CD14-positive monocyte (primary cell): ENCODE measurements around the gene CNPPD1. TPM values are rescaled to one million over a fixed set of nuclear protein-coding genes. Genes with fewer than 3 reads are reported as not detected.

Experiments
- DNase-seq, 3 donors: peaks; one replicate each; pipeline ENCODE4 v3.0.0-alpha.2; 2011 to 2022
- H2AFZ ChIP-seq: 2 replicates; pipeline ENCODE4 v1.6.0; 2012; ENCODE audit warnings: mild to moderate bottlenecking, low read depth, low read length, inconsistent platforms; ENCODE audit not compliant: insufficient read depth, poor library complexity, severe bottlenecking
- H3K27ac ChIP-seq, 2 donors: 1 replicate in 1 of 2; 2 replicates in 1 of 2; pipeline ENCODE4 v1.5.1; 2012 to 2013; ENCODE audit warnings: low read length in 2 of 2, control low read depth in 1 of 2, inconsistent platforms in 1 of 2, low read depth in 1 of 2, mild to moderate bottlenecking in 1 of 2
- H3K27me3 ChIP-seq, 2 donors: one replicate each; pipeline versions ENCODE4 v1.6.0 to v1.6.1; 2011 to 2013; ENCODE audit warnings: low read length in 2 of 2; ENCODE audit not compliant: control insufficient read depth in 2 of 2, insufficient read depth in 2 of 2
- H3K36me3 ChIP-seq, 2 donors: replicated peaks in 1 of 2; 1 replicate in 1 of 2; 2 replicates in 1 of 2; pipeline versions ENCODE4 v1.5.1 to v1.6.1; 2012 to 2013; ENCODE audit warnings: low read length in 2 of 2, control low read depth in 1 of 2, inconsistent platforms in 1 of 2, mild to moderate bottlenecking in 1 of 2; ENCODE audit not compliant: insufficient read depth in 2 of 2, control insufficient read depth in 1 of 2
- H3K4me1 ChIP-seq, 2 donors: 1 replicate in 1 of 2; 2 replicates in 1 of 2; pipeline versions ENCODE4 v1.5.1 to v1.6.1; 2012 to 2013; ENCODE audit warnings: low read length in 2 of 2, control low read depth in 1 of 2, inconsistent platforms in 1 of 2, mild to moderate bottlenecking in 1 of 2, moderate library complexity in 1 of 2; ENCODE audit not compliant: insufficient read depth in 2 of 2, control insufficient read depth in 1 of 2
- H3K4me2 ChIP-seq: replicated peaks from 2 replicates; pipeline ENCODE3; 2012; ENCODE audit warnings: low read length, moderate library complexity, mild to moderate bottlenecking; ENCODE audit not compliant: poor library complexity, severe bottlenecking; ENCODE audit errors: extremely low read depth
- H3K4me3 ChIP-seq, 3 experiments: fragments of 200-600 bp in 1 of 3; sonication (generic) in 1 of 3; replicated peaks in 1 of 3; 1 replicate in 2 of 3; 2 replicates in 1 of 3; pipeline ENCODE4 v1.5.1; 2011 to 2013; ENCODE audit warnings: low read length in 3 of 3, mild to moderate bottlenecking in 3 of 3, control low read depth in 2 of 3, low read depth in 2 of 3, inconsistent platforms in 1 of 3, moderate library complexity in 1 of 3
- H3K79me2 ChIP-seq: 2 replicates; pipeline ENCODE4 v1.6.0; 2012; ENCODE audit warnings: mild to moderate bottlenecking, control low read depth, inconsistent platforms, low read length, moderate library complexity; ENCODE audit not compliant: insufficient read depth
- H3K9ac ChIP-seq: 2 replicates; pipeline ENCODE4 v1.6.0; 2017; ENCODE audit warnings: low read length, mild to moderate bottlenecking; ENCODE audit not compliant: insufficient read depth, poor library complexity, severe bottlenecking
- H3K9me3 ChIP-seq, 2 donors: replicated peaks in 1 of 2; 1 replicate in 1 of 2; 2 replicates in 1 of 2; pipeline versions ENCODE4 v1.5.1 to v1.6.1; 2012 to 2013; ENCODE audit warnings: low read length in 2 of 2, control low read depth in 1 of 2; ENCODE audit not compliant: control insufficient read depth in 1 of 2, insufficient read depth in 1 of 2
- H4K20me1 ChIP-seq: 2 replicates; pipeline ENCODE4 v1.6.0; 2012; ENCODE audit warnings: mild to moderate bottlenecking, low read length, control low read depth, moderate library complexity; ENCODE audit not compliant: insufficient read depth
- H3K27ac Mint-ChIP-seq, 7 donors: one replicate each; pipeline ENCODE4 v1.8.0; 2020; ENCODE audit warnings: mild to moderate bottlenecking in 7 of 7, mixed read lengths in 7 of 7, moderate library complexity in 6 of 7, inconsistent platforms in 2 of 7
- H3K27me3 Mint-ChIP-seq, 3 donors: one replicate each; pipeline ENCODE4 v1.8.0; 2021 to 2022; ENCODE audit warnings: low read depth in 3 of 3, mild to moderate bottlenecking in 3 of 3, mixed read lengths in 3 of 3, moderate library complexity in 3 of 3, inconsistent platforms in 1 of 3
- H3K36me3 Mint-ChIP-seq, 2 donors: one replicate each; pipeline ENCODE4 v1.8.0; 2020; ENCODE audit warnings: mixed read lengths in 2 of 2, inconsistent platforms in 1 of 2, mild to moderate bottlenecking in 1 of 2
- H3K4me1 Mint-ChIP-seq: one replicate; pipeline ENCODE4 v1.8.0; 2020; ENCODE audit warnings: mild to moderate bottlenecking, mixed read lengths
- H3K4me3 Mint-ChIP-seq, 2 donors: one replicate each; pipeline ENCODE4 v1.8.0; 2020; ENCODE audit warnings: mild to moderate bottlenecking in 2 of 2, mixed read lengths in 2 of 2, moderate library complexity in 1 of 2
- H3K9me3 Mint-ChIP-seq, 7 donors: one replicate each; pipeline ENCODE4 v1.8.0; 2020 to 2022; ENCODE audit warnings: mixed read lengths in 7 of 7, mild to moderate bottlenecking in 6 of 7, moderate library complexity in 6 of 7, inconsistent platforms in 2 of 7
- WGBS: methylation state at CpG from one replicate; pipeline ENCODE4 v1.1.5; 2013; ENCODE audit warnings: missing lambda C conversion rate; ENCODE audit not compliant: insufficient coverage; 5-methylcytosine and 5-hydroxymethylcytosine counted together
- intact Hi-C, 2 donors: fragments of 100-400 bp; cut with micrococcal nuclease; formaldehyde crosslinking; loops; one replicate each; pipeline versions ENCODE4 v1.15.0 to v1.15.1; 2023
- polyA plus RNA-seq, 3 donors: library from polyadenylated mRNA; depleted of rRNA in 1 of 3; unstranded in 2 of 3; stranded (reverse) in 1 of 3; fragments of 300-500 nt in 2 of 3; fragments of >200 nt in 1 of 3; fragmentation: Illumina TruSeq in 2 of 3; gene quantifications; 1 replicate in 2 of 3; 2 replicates in 1 of 3; pipeline ENCODE4 v1.2.3, GENCODE V29; 2012 to 2021
- TF ChIP-seq, protein P1 (sequence below): fragments of 200-600 bp; IDR thresholded peaks from one replicate; pipeline ENCODE4 v1.8.0; 2022; ENCODE audit warnings: antibody characterized with exemption, mild to moderate bottlenecking

Gene CNPPD1
- polyA plus RNA-seq, 3 donors = 68.8 to 109 (median 71.3) TPM

DNA sequence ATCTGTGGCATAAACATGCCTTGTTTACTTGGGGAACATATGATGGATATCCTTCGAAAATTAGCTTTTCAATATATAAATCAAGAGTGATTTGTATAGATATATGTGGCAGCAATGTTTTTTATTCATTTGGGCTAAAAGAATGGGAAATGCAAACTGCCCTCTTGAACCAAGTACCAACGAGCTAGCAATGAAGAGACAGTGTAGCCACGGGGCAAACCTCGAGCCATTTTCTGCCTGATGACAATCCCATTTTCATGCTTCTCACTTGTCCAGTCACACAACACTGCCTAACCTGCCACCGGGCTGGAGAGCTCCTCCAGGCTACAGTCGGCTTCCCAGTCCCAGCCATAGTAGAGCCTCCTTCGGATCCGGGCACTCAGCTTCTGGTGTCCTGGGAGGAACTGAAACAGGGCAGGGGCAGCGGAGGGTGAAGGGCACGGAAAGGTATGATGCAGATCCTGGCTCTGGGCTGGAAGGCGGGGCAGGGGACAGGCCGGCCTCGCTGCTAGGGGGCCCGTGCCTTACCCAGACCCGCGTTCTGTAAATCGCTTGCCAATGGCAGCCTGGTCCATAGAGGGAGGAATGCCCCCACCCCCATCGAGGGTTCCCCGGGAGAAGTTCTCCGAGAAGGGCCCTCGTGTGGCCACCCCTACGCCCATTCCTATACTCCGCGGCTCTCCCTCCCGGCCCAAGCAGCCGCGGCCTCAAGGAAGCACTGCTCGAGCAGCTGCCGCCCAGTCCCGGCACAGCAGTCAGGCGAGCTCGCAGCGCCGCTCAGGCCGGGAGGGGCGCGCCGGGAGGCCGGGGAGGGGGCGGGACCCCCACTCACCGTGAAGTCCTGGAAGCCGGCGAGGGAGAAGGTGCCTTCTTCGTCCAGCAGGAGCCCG, 552 bp downstream of the CNPPD1 start:
- intact Hi-C loops = loop anchor here (5.0 to 10.0 kb wide), 4 partner anchors 41 to 429 kb away; partner anchors contain the start of genes ABCB6 (in 1 of the 2), TUBA4A (in 1 of the 2) and TUBA4B (in 1 of the 2)
- Mint-ChIP-seq H3K4me1 (peaks cover 64% of the 10 kb centered on the region), H3K27me3 (peaks cover 0 to 2% (median 0%) of the 10 kb centered on the region in 3 donors), H3K36me3 (peaks cover 54 to 62% of the 10 kb centered on the region in 2 donors), H3K27ac (peak overlapping the region; percentile 77 to 100 (median 86)), H3K9me3 (no peaks in the 10 kb centered on the region), H3K4me3 (peak overlapping the region; percentile 86 to 95)
- H3K36me3 ChIP-seq = peaks cover 50 to 65% of the 10 kb centered on the region in 2 donors
- WGBS = under 1% methylated on average over 38 of the region's 45 CpGs
- H3K27me3 ChIP-seq = no peaks in the 10 kb centered on the region
- H3K4me1 ChIP-seq = peaks cover 33 to 61% of the 10 kb centered on the region in 2 donors
- H3K4me3 ChIP-seq = peak overlapping the region; percentile 58 to 95 (median 76)
- peak overlapping the region; percentile 99 for H3K27ac ChIP-seq
- peak; percentile 30 to 63 (median 44) for DNase-seq
- peaks cover 56% of the 10 kb centered on the region for H3K79me2 ChIP-seq
- TF ChIP-seq, protein P1, sequence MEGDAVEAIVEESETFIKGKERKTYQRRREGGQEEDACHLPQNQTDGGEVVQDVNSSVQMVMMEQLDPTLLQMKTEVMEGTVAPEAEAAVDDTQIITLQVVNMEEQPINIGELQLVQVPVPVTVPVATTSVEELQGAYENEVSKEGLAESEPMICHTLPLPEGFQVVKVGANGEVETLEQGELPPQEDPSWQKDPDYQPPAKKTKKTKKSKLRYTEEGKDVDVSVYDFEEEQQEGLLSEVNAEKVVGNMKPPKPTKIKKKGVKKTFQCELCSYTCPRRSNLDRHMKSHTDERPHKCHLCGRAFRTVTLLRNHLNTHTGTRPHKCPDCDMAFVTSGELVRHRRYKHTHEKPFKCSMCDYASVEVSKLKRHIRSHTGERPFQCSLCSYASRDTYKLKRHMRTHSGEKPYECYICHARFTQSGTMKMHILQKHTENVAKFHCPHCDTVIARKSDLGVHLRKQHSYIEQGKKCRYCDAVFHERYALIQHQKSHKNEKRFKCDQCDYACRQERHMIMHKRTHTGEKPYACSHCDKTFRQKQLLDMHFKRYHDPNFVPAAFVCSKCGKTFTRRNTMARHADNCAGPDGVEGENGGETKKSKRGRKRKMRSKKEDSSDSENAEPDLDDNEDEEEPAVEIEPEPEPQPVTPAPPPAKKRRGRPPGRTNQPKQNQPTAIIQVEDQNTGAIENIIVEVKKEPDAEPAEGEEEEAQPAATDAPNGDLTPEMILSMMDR = no peak
- H3K4me2 ChIP-seq = peak overlapping the region; percentile 98
- H2AFZ ChIP-seq = peak overlapping the region; percentile 85
- H3K9me3 ChIP-seq = no peaks in the 10 kb centered on the region
- H4K20me1 ChIP-seq = peaks cover 70% of the 10 kb centered on the region
- peak overlapping the region; percentile 96 for H3K9ac ChIP-seq

DNA sequence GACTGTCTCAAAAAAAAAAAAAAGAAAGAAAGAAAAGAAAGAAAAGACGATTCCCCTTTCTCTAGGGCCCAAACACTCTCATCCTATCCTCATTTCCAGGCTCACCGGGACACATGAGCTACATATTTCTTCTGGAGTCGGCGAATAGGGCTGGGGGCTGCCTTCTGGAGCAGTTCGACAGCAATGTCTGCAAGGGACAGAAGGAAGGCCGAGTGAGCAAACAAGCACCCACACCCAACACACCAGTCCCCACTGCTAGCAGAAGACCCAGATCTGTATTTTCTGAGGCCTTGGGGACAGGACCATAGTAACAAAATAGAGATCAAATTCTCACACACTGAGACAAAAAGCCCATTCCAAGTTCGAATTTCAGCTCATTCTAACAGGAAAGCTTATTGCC, 1.2 kb downstream of the CNPPD1 start:
- Histone ChIP-seq H3K9me3 (no peaks in the 10 kb centered on the region), H3K79me2 (peaks cover 54% of the 10 kb centered on the region), H3K4me2 (peak overlapping the region; percentile 98), H3K9ac (peak overlapping the region; percentile 96), H3K27me3 (no peaks in the 10 kb centered on the region), H3K36me3 (peaks cover 43 to 59% of the 10 kb centered on the region in 2 donors), H4K20me1 (peaks cover 67% of the 10 kb centered on the region), H3K4me1 (peaks cover 32 to 56% of the 10 kb centered on the region in 2 donors), H3K4me3 (peak overlapping the region in 1 of 3 experiments; percentile 95), H3K27ac (peak overlapping the region in 1 of 2 donors; percentile 99), H2AFZ (no peak overlapping the region)
- peaks cover 47 to 58% of the 10 kb centered on the region in 2 donors for H3K36me3 Mint-ChIP-seq
- H3K27me3 Mint-ChIP-seq = peaks cover 0 to 2% (median 0%) of the 10 kb centered on the region in 3 donors
- intact Hi-C loops = loop anchor here (5.0 to 10.0 kb wide), 4 partner anchors 42 to 429 kb away; partner anchors contain the start of genes ABCB6 (in 1 of the 2), TUBA4A (in 1 of the 2) and TUBA4B (in 1 of the 2)
- peak overlapping the region; percentile 51 to 95 for H3K4me3 Mint-ChIP-seq
- TF ChIP-seq, protein P1 = no peak
- no peaks in the 10 kb centered on the region for H3K9me3 Mint-ChIP-seq
- 97% methylated on average over 4 of the region's 7 CpGs for WGBS
- H3K4me1 Mint-ChIP-seq = peaks cover 59% of the 10 kb centered on the region
- DNase-seq = no peak
- H3K27ac Mint-ChIP-seq = peak overlapping the region in 1 of 7 donors; percentile 92
